HG03571 (cell line): ENCODE results near the gene SORBS1.

Source experiments
- ATAC-seq: cut with Tn5 transposase; IDR thresholded peaks from one replicate; pipeline ENCODE4 v1.9.1; 2021; ENCODE audit not compliant: unreplicated experiment

The SORBS1 gene

GRCh38 chr10:95566136-95566535, 5.0 kb upstream of the SORBS1 start:
- ATAC-seq, result no peak

- no peak for ATAC-seq
Measured at GRCh38 chr10:95565336-95565735, 4.2 kb upstream of the SORBS1 start.

- no peak for ATAC-seq
Measured at GRCh38 chr10:95564291-95564690, 3.1 kb upstream of the SORBS1 start.

GRCh38 chr10:95562341-95562965, 1.3 kb upstream of the SORBS1 start:
- ATAC-seq, result no peak

GRCh38 chr10:95561864-95562177, 650 bp upstream of the SORBS1 start:
- no peak for ATAC-seq

- no peak for ATAC-seq
Measured at GRCh38 chr10:95560278-95561176, 644 bp downstream of the SORBS1 start.

- ATAC-seq, result no peak
Measured at GRCh38 chr10:95559896-95560277, 1.3 kb downstream of the SORBS1 start.

GRCh38 chr10:95559471-95559870, 1.7 kb downstream of the SORBS1 start:
- no peak for ATAC-seq

GRCh38 chr10:95558593-95559320, 2.4 kb downstream of the SORBS1 start:
- ATAC-seq, result no peak

- ATAC-seq, result no peak
Measured at GRCh38 chr10:95556994-95557767, 4.0 kb downstream of the SORBS1 start.

GRCh38 chr10:95553674-95554073, 7.5 kb downstream of the SORBS1 start:
- no peak for ATAC-seq

GRCh38 chr10:95552679-95553342, 8.4 kb downstream of the SORBS1 start:
- no peak for ATAC-seq

- no peak for ATAC-seq
Measured at GRCh38 chr10:95550073-95550672, 11.0 kb downstream of the SORBS1 start.

- ATAC-seq, result no peak
Measured at GRCh38 chr10:95547791-95548435, 13.3 kb downstream of the SORBS1 start.

GRCh38 chr10:95547197-95547596, 14.0 kb downstream of the SORBS1 start:
- ATAC-seq, result no peak

- no peak for ATAC-seq
Measured at GRCh38 chr10:95545981-95546380, 15.2 kb downstream of the SORBS1 start.

- ATAC-seq, result no peak
Measured at GRCh38 chr10:95544783-95545500, 16.2 kb downstream of the SORBS1 start.

- ATAC-seq, result no peak
Measured at GRCh38 chr10:95543459-95543858, 17.7 kb downstream of the SORBS1 start.

- ATAC-seq, result no peak
Measured at GRCh38 chr10:95542761-95543160, 18.4 kb downstream of the SORBS1 start.
